ENCODE results near the gene SIGLEC5. TPM values are rescaled to one million over a fixed set of nuclear protein-coding genes. Genes with fewer than 3 reads are reported as not detected.

Gene SIGLEC5
- total and polyA plus RNA-seq, 2 of the 13 experiments (the other 11 are each of a cell fraction or from before 2014, with no cell fraction given): not detected

- TF ChIP-seq MTA3 (CRISPR knock-in tag; IDR thresholded peaks at IDR 0.05) (0 out of 2 replicates have a peak, but pooled peaks have one; percentile 73), CENPT (CRISPR knock-in tag; IDR thresholded peaks at IDR 0.05; ENCODE audit: low read depth) (peak; percentile 73; the same call in 1 of the 2 replicates), ZC3H13 (CRISPR knock-in tag; IDR thresholded peaks at IDR 0.05) (peak; percentile 73; the same call in 1 of the 2 replicates), REPIN1 (CRISPR knock-in tag; IDR thresholded peaks at IDR 0.05; ENCODE audit: borderline replicate concordance, low read depth) (peak; percentile 93), THAP8 (CRISPR knock-in tag; IDR thresholded peaks at IDR 0.05; ENCODE audit: borderline replicate concordance) (no peak), NKX3-1 (CRISPR knock-in tag; IDR thresholded peaks at IDR 0.05) (peak; percentile 91), ZNF451 (CRISPR knock-in tag; IDR thresholded peaks at IDR 0.05) (peak; percentile 80; the same call in 1 of the 2 replicates), SIN3B (IDR thresholded peaks at IDR 0.05; ENCODE audit: low read length) (no peak), MEF2D (CRISPR knock-in tag; IDR thresholded peaks at IDR 0.05) (peak; percentile 77), MXD4 (CRISPR knock-in tag; IDR thresholded peaks at IDR 0.05) (peak; percentile 80; the same call in 1 of the 2 replicates), REST (IDR thresholded peaks at IDR 0.05; ENCODE audit: borderline replicate concordance in 1 of 2, low read depth in 1 of 2, low read length in 2 of 2) (peak in 1 of 2 experiments; percentile 99), ZNF569 (CRISPR knock-in tag; IDR thresholded peaks at IDR 0.05; ENCODE audit: borderline replicate concordance) (no peak), ZBTB34 (CRISPR knock-in tag; IDR thresholded peaks at IDR 0.05) (no peak), CBFB (CRISPR knock-in tag; IDR thresholded peaks at IDR 0.05) (peak; percentile 61; the same call in 1 of the 2 replicates), BCL3 (CRISPR knock-in tag; IDR thresholded peaks at IDR 0.05) (peak; percentile 74), GTF2F1 (IDR thresholded peaks at IDR 0.05; ENCODE audit: low read length) (no peak)
Observed at GRCh38 chr19:51607920-51608562, 22.2 kb downstream of the SIGLEC5 start (continued).
